ENCODE results near the gene ZNF358.

ZNF358 gene

DNA sequence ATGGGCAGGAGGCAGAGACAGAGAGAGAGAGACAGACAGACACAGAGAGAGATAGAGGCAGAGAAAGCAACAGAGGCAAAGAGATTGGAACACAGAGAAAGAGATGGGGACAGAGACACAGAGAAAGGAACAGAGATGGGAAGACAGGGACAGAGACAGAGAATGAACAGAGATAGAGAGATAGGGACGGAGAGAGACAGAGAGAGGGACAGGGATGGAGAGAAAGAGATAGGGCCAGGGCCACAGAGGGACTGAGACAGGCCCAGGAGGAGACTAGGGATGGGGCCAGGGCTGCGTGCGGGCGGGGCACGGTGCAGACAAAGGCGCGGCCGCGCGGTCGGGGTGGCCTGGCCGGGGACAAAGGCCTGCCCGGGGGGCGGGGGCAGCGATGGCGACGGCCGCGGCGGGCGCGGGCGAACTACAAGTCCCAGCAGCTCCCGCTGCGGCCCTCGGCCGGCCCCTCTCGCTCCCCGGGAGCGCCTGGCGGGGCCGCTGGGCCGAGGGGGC, at the start of gene ZNF358:
Gene ZNF358 (plus strand): TSS at position 459 of the 507 bp plus-strand sequence. CDS start 3,140 bp downstream, outside the sequence.
- no peak for DNase-seq

GRCh38 chr19:7467009-7467989, 48.6 kb upstream of the ZNF358 start:
- DNase-seq: no peak

DNA sequence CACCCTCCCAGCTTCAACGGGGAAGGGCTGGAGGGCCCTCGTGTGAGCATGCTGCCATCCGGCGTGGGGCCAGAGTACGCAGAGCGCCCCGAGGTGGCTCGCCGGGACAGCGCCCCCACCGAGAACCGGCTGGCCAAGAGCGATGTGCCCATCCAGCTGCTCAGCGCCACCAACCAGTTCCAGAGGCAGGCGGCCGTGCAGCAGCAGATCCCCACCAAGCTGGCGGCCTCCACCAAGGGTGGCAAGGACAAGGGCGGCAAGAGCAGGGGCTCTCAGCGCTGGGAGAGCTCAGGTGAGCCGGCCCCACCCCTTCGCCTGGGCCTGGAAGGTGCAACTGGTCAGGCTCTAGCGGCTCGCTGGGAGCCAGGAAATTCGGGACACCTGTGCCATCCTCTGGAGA, 47.1 kb upstream of the ZNF358 start:
- DNase-seq: no peak

- no peak for DNase-seq
Observed at GRCh38 chr19:7469669-7470285, 46.1 kb upstream of the ZNF358 start.

DNA sequence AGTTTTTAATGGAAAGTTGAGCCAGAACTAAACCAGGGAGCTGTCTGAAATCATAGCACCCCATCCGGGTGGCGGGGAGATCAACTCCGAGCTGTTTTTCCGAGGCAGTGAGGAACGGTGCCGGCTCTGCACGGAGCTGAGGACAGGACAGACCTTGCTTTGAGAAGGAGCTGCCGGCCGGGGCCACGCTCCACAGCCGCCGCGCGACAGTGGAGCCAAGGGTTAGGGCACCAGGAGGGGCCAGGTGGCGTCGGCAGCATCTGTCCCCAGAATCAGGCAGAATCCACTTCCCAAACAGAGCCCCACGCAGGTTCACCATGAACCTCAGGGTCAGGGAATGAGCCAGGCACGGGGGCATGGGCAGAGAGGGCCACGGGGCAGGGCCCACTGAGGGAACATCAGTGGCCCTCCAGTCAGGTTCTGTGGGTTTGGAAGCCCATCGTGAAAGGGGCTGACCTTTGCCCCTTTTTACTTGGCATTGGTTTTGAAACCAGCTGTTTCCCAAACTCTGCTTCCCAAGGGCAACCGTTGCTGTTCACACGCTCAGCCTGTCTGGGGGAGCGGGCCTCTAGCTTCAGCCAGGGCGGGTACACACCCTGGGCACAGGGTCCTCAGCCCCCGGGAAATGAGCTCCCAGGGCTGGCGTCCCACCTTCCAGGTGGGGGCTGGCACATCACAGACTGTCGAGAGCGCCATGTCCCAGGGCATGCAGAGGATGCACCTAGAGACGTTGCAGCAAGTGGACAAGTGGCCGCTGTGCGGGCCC, 45.2 kb upstream of the ZNF358 start:
- no peak for DNase-seq

DNA sequence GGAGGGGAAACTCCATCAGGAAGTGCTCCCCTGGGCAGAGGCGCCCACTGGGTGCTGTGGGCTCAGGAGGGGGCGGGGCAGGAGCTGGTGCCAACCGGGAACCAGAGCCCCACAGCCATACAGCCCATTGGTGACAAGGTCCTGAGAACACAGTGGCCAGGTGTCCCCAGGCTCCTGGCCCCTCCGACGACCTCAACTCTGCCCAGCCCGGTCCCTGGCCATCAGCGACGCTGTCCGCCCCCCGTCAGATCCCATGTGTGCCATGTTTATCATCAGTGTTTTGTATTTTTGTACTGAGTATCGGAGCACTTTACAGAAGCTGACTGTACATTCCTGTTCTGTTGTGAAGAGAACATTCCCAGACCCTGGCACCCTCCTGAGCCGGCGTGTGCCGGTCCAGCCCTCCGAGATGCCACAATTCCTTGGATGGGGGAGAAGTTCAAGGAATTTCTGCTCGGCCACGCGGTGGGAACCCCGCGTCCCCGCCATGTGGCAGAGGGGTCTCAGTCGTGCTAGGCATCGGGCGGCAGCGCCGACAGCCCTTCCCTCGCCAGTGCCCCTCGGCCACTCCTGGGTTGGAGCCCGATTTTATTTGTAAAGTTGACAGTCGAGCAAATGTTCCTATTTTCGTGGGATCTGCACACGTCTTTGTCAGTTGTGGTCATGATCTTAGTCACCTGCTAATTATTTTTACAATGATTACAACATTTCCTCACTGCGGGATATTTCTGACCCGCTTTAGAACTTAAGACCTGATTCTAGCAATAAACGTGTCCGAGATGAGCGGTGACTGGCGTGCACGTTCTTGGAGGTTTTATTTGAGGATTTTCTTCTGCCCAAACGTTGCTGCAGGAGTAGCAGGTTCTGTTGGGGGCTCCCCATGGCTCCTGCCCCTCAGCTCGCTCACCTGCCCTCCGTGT, 43.9 kb upstream of the ZNF358 start:
- DNase-seq: no peak

DNA sequence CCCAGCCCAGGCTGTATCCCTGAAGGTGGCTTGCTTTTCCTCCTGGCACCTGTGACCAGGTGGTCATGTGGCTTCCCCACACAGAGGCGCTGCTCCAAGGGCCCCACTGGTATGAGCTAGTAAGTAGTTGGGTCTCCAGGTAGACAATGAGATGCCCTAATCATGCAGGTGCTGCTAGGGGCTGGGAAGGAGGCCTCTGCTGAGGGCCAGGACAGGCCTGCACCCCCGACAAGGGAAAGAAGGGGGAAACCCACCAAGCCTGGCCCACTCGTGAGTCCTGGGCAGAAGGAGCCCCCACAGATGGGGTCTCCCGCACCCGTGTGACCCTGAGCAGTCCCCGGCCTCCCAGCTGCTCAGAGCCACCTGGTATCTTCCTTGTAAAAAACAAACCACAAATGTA, 40.2 kb upstream of the ZNF358 start:
- no peak for DNase-seq

DNA sequence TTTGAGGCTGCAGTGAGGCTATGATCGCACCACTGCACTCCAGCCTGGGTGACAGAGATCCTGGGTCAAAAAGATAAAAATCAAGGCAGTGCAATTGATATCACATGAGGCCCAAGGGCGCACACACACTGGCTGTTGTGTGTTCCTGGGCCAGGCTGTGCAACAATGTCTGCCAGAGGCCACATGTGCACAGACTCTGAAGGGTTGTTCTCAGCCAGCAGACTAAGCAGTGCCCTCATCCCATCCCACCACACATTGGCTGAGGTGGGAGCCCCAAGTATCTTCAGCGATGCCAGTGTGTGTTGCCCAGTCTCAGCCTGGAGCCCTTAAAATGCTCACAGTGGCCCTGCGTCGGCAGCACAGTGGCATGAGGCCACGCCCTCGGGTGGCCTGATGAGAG, 39.7 kb upstream of the ZNF358 start:
- DNase-seq: no peak

DNA sequence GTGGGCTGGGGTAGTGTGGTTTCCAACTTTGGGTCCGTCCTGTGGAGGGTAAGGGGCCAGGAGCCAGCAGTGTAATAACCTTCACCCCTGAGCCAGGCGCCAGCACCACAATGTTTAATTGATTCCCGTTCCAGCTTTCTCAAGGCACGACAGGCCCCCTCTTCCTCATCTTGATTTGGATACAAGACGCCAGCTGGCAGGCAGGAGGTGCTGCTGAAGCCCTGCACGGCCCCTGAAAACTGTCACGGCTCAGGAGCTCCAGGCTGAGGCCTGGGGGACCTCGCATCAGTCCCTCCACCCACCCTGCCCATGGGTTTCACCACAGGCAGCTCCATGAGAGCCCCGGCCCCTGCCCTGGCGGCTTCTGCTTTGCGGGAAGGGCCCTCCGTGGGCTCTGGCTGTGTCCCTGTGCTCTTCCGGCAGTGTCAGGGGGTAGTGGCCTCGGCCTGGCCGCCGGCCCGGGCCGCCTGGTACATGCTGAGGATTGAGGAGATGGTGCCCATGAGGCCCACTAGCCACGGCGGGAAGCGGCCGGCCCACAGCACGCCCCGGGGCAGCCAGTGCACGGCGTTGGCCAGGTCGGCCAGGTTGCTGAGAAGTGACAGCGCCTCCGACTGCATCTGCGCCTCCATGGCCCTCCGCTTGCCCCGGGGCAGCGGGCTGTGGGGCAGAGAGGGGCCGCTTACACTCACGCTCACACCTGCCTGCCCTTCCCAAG, 39.0 kb upstream of the ZNF358 start:
- DNase-seq: no peak

GRCh38 chr19:7477758-7478157, 38.1 kb upstream of the ZNF358 start:
- DNase-seq: no peak

DNA sequence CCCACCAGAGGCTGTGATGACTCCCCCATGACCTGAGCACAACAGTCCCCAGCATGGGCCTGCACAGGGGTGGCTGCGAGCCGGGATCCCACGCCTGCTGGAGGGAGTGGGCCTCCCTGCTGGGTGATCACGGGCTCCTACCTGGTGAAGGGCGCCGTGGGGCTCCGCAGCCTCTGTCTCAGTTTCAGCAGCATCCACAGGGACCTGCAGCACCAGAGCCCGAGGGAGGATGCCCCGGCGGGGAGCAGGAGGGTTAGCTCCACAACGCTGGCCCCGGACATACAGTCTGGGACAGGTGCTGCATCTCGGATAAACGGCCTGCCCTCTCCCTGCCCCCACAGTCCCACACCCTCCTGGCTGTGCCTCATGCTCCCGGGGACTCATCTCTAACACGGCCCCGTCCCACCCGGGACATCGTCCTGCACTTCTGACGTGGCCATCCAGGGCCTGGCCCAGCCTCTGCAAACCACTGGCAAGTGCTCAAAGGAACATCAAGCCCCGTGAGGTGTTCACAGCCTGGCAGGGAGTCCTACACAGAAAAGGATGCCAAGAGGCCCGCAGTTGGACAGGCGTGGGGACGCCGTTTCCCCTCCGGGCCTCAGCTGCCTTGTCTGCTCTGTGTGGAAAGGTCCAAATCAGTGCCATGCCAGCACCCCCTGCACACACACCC, 37.6 kb upstream of the ZNF358 start:
- DNase-seq: no peak

DNA sequence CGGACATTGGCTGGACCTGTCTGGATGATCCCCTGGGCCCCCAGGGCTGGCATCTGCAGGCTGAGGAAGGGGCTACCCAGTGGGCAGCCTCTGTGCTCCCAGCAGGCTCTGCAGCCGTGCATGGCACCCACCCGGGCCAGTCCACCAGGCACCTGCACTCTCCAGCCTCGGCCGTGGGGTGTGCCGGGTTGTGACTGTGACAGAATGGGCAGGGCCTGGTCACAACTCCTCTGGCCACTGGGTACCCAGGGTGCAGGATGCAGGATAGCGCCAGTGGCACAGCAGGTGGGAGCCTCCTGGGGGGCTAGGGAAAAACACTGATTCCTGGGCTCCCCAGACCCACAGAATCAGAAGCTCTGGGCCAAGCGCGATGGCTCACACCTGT, 37.1 kb upstream of the ZNF358 start:
- DNase-seq: no peak

DNA sequence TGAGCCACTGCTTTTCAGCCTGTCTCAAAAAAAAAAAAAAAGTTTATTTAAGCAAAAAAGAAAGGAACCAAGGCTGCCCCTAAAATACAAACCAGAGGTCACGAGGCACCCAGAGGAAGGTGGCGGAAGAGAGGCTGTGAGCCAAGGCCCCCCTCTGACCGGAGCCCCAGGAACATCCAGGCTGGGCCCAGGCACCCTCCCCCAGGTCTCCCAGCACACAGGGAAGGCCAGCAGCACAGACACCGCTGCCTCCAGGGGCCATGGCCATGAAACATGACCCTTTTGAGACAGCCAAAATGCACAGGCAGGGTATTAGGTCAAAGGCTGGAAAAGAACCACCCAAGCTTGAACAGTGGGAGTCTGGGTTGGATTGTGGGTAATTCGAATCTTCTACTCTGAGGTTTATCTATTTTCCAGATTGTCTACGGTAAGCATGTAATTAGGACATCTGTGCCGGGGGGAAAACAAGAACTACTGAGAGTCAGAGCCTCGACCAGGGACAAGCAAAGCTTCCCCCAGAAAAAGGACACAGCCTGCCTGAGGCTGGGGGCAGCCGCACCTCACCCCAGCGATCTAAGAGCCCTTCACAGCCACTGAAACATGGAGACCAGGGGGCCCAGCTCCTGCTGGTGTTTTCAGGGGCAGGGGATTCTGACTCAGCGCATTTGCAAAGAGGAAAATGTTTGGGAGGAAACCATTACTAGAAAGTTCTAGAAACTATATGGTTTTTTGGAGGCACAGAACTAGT, 35.5 kb upstream of the ZNF358 start:
- no peak for DNase-seq

DNA sequence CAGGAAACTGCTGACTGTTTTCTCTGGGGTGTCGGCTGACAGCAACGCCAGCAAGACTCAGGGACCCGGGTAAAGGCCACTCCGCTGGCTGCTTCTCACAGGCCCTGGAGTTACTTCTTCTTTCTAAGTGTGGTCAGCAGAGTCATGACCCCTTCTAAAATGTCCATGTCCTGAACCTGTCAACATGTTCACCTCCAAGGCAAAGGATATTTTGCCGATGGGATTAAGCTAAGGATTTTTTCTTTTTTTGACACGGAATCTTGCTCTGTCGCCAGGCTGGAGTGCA, 35.0 kb upstream of the ZNF358 start:
- DNase-seq: no peak

DNA sequence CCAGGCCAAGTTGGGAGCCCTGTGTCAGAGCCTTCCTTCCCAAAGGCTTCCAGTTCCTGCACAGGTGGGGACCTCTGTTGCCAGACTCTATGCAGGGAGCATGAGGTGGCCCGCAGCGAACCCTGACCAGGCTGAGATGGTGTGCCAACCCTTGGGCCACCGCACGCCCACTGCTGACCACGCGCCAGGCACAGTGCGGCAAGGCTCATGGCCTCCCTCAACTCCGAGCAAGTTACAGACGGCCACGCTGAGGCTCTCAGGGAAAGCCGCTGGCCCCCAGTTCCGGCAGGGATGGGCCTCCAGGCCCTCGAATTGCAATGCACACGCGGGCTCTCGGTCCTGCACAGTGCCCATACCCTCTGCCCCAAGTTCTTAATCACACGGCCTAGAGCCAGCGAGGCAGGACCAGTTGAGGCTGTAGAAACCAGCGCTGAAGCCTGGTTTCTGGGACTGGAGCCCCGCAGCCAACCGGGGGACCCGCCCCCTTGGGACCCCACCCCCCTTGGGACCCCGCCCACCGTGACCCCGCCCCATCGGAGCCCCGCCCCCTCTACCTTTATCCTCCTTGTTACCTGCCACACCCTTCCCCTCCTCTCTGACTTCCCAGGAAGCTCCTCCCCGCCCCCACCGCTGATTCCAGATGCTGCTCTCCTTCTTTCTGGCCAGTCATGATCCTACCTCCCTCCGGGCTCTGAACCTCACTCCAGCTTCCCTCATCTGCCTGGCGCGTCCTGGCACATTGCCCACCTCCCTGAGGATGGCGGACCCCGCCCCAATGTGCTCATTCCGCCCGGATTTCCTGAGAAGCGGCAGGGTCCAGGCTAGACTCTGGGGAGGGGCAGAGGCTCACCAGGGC, 33.1 kb upstream of the ZNF358 start:
- DNase-seq: no peak

DNA sequence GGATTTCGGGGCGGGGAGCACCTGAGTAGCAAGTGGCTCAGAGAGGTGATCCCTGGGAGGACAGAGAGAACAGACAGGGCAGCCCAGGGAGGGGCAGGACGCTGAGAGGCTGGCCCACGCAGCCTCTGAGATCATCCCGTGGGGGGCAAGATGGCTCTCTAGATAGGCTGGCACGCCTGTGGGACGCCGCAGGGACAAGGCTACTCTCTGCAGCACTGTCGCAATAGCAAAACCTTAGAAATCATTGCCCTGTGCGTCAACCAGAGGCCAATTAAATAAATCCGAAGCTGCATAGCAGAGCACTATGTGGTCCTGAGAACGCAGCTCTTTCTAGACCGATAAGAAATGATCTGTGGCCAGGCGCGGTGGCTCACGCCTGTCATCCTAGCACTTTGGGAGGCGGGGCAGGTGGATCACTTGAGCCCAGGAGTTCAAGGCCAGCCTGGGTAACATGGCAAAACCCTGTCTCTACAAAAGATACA, 32.1 kb upstream of the ZNF358 start:
- no peak for DNase-seq

GRCh38 chr19:7486923-7487322, 29.0 kb upstream of the ZNF358 start:
- no peak for DNase-seq

DNA sequence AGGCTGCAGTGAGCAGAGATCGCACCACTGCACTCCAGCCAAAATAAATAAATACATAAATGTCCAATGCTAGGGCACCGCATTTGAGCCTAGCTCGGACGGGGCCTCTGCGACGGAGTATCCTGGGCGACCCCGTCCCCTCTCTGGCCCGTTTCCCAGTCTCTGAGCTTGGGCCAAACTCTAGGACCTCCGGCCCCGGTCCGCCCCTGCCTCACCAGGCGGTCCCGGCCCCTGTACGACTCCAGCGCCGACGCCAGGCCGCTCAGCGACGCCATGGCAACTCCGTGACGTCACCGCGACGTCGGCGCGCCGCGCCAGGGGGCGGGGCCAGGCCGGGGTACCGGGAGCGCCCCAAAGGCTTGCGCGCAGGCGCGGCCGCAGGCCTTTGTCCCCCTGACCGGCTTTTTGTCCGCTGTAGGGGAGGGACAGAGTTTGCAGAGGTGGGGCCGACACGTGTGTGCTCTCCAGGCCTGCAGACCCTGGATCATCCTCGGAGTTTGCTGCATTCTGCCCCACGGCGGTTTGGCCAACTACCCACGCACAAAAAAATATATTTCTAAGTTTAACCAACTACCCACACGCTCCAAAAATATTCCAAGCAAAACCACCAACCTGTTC, 27.1 kb upstream of the ZNF358 start, which contains the start of gene PEX11G:
Gene PEX11G (minus strand): TSS at position 300 of the 618 bp plus-strand sequence. CDS start 25 bp downstream, at position 275.
- peak; percentile 45 for DNase-seq

GRCh38 chr19:7489609-7490044, 26.3 kb upstream of the ZNF358 start:
- DNase-seq: no peak
